AG04450 (cell line): Measurements from ENCODE around the gene LCP2. TPM values are rescaled to one million over a fixed set of nuclear protein-coding genes. Genes with fewer than 3 reads are reported as not detected.

ENCODE experiments used
- CTCF ChIA-PET: fragments of 300-600, 350-600 bp; formaldehyde crosslinking; extraction: SDS; loops from one replicate; lab custom pipeline; 2022; ENCODE audit warnings: antibody characterized with exemption, inconsistent platforms; lab: Charles Lee
- POLR2A ChIA-PET: fragments of 350-600 bp; formaldehyde crosslinking; extraction: SDS; loops from one replicate; lab custom pipeline; 2021; ENCODE audit warnings: antibody characterized with exemption, inconsistent platforms; lab: Yijun Ruan, JAX
- DNase-seq: peaks from one replicate; pipeline ENCODE4 v3.0.0-alpha.2; 2011; ENCODE audit warnings: low read depth, low spot score
- H3K27ac ChIP-seq: one replicate; pipeline ENCODE4 v1.5.1; 2012; ENCODE audit warnings: low read depth, low read length, control low read depth
- H3K27me3 ChIP-seq: one replicate; pipeline ENCODE4 v1.6.0; 2012; ENCODE audit warnings: low read length; ENCODE audit not compliant: control insufficient read depth, insufficient read depth
- H3K4me3 ChIP-seq: 2 replicates; pipeline ENCODE4 v1.5.1; 2011; ENCODE audit warnings: mild to moderate bottlenecking, low read depth, low read length, control low read depth
- H3K9me3 ChIP-seq: 2 replicates; pipeline ENCODE4 v1.5.1; 2012; ENCODE audit warnings: low read length; ENCODE audit not compliant: control insufficient read depth, insufficient read depth
- CTCF ChIP-seq: IDR thresholded peaks from 2 replicates; pipeline ENCODE4 v1.5.1; 2011; ENCODE audit warnings: low read depth, low read length, control low read depth, inconsistent platforms
- polyA plus RNA-seq: library from polyadenylated mRNA; depleted of rRNA; stranded (reverse); fragments of >200 nt; gene quantifications from 2 replicates; pipeline ENCODE4 v1.2.3, GENCODE V29; 2011

The LCP2 gene
- polyA plus RNA-seq, 1 experiment = not detected

- no peaks in the 10 kb centered on the region for H3K27me3 ChIP-seq
- CTCF ChIA-PET = no interaction called here
- no peaks in the 10 kb centered on the region for H3K9me3 ChIP-seq
- TF ChIP-seq CTCF = no peak
- H3K27ac ChIP-seq = no peak overlapping the region
- POLR2A ChIA-PET = no interaction called here
- DNase-seq = no peak
- H3K4me3 ChIP-seq = no peak overlapping the region
Observed at GRCh38 chr5:170294057-170294456, 3.5 kb downstream of the LCP2 start.

- Histone ChIP-seq H3K4me3 (no peak overlapping the region), H3K27ac (no peak overlapping the region), H3K9me3 (no peaks in the 10 kb centered on the region), H3K27me3 (no peaks in the 10 kb centered on the region)
- ChIA-PET CTCF (no interaction called here), POLR2A (no interaction called here)
- no peak for DNase-seq
- no peak for TF ChIP-seq CTCF
Observed at GRCh38 chr5:170293273-170293672, 4.3 kb downstream of the LCP2 start.

- no peak overlapping the region for H3K4me3 ChIP-seq
- no peak overlapping the region for H3K27ac ChIP-seq
- no peaks in the 10 kb centered on the region for H3K27me3 ChIP-seq
- H3K9me3 ChIP-seq = no peaks in the 10 kb centered on the region
- TF ChIP-seq CTCF = no peak
- POLR2A ChIA-PET = no interaction called here
- no peak for DNase-seq
- CTCF ChIA-PET = no interaction called here
Observed at GRCh38 chr5:170292179-170293104, 5.1 kb downstream of the LCP2 start.

GRCh38 chr5:170290498-170290897 lies 7.1 kb downstream of the LCP2 start:
- ChIA-PET CTCF (no interaction called here), POLR2A (no interaction called here)
- DNase-seq = no peak
- H3K4me3 ChIP-seq = no peak overlapping the region
- no peaks in the 10 kb centered on the region for H3K9me3 ChIP-seq
- no peak overlapping the region for H3K27ac ChIP-seq
- TF ChIP-seq CTCF = no peak
- H3K27me3 ChIP-seq = no peaks in the 10 kb centered on the region

- ChIA-PET POLR2A (no interaction called here), CTCF (no interaction called here)
- Histone ChIP-seq H3K27ac (no peak overlapping the region), H3K4me3 (no peak overlapping the region), H3K9me3 (no peaks in the 10 kb centered on the region), H3K27me3 (no peaks in the 10 kb centered on the region)
- no peak for DNase-seq
- no peak for TF ChIP-seq CTCF
Observed at GRCh38 chr5:170289764-170290163, 7.8 kb downstream of the LCP2 start.
